ENCODE data around the gene PHACTR2.

DNA sequence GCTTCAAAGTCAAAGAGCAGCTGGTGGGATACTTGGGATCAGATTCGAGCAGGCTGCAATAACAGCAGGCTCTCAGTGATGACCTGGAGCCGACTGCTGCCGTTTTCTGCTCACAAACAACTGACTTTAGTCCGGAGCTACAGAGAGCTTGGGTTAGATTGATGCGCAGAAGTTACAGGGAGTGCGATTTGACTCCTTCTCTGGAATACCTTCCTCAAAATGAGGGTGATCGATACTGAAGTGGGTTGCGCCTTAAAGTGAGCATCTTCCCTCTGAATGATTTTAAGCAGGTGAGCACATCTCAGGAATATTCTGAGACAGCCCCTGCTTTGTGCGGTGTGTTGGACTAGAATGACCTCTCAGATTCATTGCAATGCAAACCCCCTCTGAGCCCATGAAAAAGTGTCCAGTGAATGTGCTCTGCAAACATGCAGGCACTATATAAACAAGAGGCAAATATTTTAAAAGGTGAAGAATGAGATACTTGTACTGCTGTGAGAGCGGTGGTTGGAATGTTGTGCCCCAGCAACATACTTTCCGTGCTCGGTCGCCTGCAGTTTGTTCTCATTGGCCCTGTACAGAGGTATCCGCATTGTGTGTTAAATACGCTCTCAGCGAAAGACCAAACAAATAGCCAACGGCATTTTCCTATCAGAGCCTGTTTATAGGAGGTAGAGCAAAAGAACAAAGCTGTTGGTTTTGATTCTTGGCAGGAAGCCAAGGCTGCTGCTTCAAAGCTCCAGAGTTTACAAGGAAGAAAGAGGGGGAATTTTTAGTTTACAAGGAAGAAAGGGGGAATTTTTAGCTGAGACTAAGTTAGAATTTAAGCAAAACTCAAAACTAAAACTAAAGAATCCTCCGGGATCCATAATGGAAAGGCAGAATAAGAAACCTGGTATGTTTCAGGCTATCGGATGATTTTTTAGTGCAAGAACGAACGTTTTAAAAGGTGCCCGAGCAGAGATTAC lies 67.7 kb downstream of the PHACTR2 start:
- TF ChIP-seq, protein P1, sequence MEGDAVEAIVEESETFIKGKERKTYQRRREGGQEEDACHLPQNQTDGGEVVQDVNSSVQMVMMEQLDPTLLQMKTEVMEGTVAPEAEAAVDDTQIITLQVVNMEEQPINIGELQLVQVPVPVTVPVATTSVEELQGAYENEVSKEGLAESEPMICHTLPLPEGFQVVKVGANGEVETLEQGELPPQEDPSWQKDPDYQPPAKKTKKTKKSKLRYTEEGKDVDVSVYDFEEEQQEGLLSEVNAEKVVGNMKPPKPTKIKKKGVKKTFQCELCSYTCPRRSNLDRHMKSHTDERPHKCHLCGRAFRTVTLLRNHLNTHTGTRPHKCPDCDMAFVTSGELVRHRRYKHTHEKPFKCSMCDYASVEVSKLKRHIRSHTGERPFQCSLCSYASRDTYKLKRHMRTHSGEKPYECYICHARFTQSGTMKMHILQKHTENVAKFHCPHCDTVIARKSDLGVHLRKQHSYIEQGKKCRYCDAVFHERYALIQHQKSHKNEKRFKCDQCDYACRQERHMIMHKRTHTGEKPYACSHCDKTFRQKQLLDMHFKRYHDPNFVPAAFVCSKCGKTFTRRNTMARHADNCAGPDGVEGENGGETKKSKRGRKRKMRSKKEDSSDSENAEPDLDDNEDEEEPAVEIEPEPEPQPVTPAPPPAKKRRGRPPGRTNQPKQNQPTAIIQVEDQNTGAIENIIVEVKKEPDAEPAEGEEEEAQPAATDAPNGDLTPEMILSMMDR (conservative IDR thresholded peaks at IDR 0.05): no peak
- no peak for TF ChIP-seq ZFX (IDR thresholded peaks at IDR 0.05)
